ENCODE results near the gene CCDC43. TPM values are rescaled to one million over a fixed set of nuclear protein-coding genes. Genes with fewer than 3 reads are reported as not detected.

CCDC43 gene
- total RNA-seq, 1 donor: 33.4 TPM

DNA sequence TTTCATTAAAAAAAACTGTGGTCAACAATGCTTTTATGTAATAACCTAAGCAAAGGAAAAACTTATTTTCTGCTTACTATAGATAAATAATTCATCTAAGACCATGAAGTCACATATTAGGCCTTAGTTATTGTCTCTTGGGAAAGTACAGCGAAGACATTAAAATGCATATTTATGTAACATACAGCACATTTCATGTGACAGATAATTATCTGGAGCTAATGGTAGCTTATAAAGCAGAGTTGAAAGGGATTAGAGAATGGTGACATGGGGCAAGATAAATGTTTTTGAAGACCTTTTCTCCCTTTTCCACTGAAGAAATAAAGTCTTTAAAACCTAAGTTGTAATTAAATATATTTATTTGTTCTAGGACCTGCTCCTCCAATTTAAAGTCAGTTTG, 23.6 kb downstream of the CCDC43 start:
- no peak overlapping the region for H3K4me3 ChIP-seq (ENCODE audit: low read depth, low read length)
- TF ChIP-seq, protein P1, sequence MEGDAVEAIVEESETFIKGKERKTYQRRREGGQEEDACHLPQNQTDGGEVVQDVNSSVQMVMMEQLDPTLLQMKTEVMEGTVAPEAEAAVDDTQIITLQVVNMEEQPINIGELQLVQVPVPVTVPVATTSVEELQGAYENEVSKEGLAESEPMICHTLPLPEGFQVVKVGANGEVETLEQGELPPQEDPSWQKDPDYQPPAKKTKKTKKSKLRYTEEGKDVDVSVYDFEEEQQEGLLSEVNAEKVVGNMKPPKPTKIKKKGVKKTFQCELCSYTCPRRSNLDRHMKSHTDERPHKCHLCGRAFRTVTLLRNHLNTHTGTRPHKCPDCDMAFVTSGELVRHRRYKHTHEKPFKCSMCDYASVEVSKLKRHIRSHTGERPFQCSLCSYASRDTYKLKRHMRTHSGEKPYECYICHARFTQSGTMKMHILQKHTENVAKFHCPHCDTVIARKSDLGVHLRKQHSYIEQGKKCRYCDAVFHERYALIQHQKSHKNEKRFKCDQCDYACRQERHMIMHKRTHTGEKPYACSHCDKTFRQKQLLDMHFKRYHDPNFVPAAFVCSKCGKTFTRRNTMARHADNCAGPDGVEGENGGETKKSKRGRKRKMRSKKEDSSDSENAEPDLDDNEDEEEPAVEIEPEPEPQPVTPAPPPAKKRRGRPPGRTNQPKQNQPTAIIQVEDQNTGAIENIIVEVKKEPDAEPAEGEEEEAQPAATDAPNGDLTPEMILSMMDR (IDR thresholded peaks at IDR 0.05; ENCODE audit: insufficient read depth, low read length): no peak
- DNase-seq (ENCODE audit: low read depth): no peak

DNA sequence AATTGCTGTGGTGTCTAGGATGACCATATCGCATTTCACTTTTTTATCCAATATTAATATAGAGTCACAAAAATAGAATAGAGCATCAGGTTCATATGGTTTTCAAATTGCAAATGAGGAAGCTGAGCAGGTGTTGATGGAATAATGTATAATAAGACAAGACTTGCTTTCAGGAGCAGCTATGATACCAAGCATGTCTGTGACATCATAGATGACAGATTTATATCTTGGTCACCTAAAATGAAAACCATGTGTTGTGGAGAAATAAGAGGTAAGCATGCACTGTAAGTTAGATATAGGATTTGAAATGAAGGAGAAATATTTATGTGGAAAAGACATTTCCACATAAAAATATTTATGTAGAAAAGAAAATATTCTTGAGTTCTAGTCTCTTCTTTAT, 24.7 kb downstream of the CCDC43 start:
- TF ChIP-seq, protein P1 (IDR thresholded peaks at IDR 0.05; ENCODE audit: insufficient read depth, low read length): no peak
- H3K4me3 ChIP-seq (ENCODE audit: low read depth, low read length): no peak overlapping the region

DNA sequence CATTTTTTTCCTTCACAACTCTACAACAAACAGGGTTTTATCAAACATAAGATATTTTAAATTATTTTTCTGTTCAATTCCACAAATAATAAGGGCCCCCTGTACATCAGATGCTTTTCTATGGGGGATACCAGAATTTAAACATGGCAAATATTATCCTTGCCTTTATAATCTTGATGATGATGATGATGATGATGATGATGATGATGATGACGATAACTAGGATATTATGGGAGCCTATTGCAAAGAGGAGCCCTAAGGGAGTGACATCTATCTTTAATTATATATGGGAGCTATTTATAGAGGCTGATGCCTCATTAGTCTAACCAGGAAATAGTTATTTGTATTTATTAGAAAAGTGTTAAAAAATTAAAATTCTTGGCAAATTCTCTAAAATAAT, 26.5 kb downstream of the CCDC43 start:
- no peak overlapping the region for H3K4me3 ChIP-seq (ENCODE audit: low read depth, low read length)
- TF ChIP-seq, protein P1 (IDR thresholded peaks at IDR 0.05; ENCODE audit: insufficient read depth, low read length): no peak
- DNase-seq (ENCODE audit: low read depth): no peak

More for the DNA sequence above, 24.7 kb downstream of the CCDC43 start:
- DNase-seq (ENCODE audit: low read depth): no peak

DNA sequence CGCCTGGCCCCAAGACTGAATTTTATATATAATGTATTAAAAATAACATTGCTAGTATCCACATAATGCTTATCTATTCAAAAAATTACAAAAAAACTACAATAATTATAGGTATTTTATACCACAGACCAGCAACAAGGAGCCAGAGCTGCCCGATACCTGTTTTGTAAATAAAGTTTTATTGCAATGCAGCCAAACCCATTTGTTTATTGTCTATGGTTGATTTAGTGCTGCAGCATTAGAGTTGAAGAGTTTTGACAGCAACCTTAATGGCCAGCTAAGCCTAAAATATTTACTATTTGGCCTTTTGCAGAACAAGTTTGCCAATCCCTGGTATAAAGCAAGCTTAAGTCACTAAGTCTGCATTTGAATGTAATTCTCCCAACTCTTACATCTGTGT, 27.7 kb downstream of the CCDC43 start:
- H3K4me3 ChIP-seq (ENCODE audit: low read depth, low read length): no peak overlapping the region
- DNase-seq (ENCODE audit: low read depth): no peak
- TF ChIP-seq, protein P1 (IDR thresholded peaks at IDR 0.05; ENCODE audit: insufficient read depth, low read length): no peak

DNA sequence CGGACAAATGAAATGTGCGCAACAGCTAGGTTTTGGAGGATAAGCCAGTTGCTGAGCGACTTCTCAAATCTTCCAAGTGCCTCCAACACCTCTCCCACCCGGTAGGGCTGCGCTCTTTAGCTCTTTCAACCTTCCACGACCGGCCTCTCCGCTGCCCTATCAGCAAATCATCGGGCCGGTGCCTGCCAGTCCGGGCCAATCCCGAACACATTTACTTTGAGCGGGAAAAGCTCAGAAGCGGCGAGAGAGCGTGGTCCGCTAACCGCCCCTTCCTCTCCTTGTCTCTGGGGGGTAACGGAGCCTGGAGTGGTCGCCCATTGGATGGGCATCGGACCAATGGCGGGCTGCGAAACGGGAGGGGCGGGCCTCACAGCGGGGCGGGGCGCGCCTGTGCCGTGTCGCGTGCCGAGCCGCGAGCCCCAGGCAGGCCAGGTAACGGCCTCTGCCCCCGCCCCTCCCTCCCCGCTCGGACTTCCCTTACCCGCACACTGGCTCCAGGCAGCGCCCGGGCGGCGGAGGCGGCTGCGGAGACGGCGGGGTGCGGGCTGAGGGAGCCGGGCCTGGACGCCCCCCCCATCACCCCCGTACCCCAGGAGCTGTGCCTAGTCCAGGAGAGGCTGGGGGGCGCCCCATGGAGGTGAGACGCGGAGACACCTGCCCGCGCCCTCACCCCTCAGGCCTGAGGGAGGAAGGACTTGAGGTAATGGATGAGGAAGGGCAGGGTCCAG, 33.4 kb downstream of the CCDC43 start, which contains the start of gene MEIOC:
TSS of gene MEIOC (plus strand) at position 486 of the 728 bp plus-strand sequence. CDS start at position 632, 146 bp downstream.
- no peak within 1 kb of the TSS for H3K4me3 ChIP-seq (ENCODE audit: low read depth, low read length)
- no peak for DNase-seq (ENCODE audit: low read depth)
- TF ChIP-seq, protein P1 (IDR thresholded peaks at IDR 0.05; ENCODE audit: insufficient read depth, low read length): no peak

DNA sequence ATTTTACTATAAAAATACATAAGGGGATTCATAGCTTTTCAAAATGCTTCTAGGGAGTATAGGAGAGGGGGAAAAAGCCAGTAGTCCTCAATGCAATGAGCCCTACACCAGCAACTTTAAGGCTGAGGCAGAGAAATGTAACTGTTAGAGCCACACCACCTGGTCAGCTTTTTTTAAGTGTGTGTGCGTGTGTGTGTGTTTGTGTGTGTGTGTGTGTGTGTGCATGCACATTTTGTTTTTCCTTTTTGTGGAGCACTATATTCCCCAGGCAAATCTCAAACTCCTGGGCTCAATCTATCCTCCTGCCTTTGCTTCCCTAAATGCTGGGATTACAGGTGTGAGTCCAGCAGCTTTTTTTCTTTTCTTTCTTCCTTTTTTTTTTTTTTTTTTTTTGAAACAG, 35.6 kb downstream of the CCDC43 start:
- DNase-seq (ENCODE audit: low read depth): no peak
- TF ChIP-seq, protein P1 (IDR thresholded peaks at IDR 0.05; ENCODE audit: insufficient read depth, low read length): no peak
- no peak overlapping the region for H3K4me3 ChIP-seq (ENCODE audit: low read depth, low read length)
